H9 (cell line): ENCODE measurements around the gene POC1B. TPM values are rescaled to one million over a fixed set of nuclear protein-coding genes. Genes with fewer than 3 reads are reported as not detected.

Experiments used
- DNase-seq: peaks from one replicate; pipeline ENCODE4 v3.0.0-alpha.2; 2017
- H2AFZ ChIP-seq: one replicate; pipeline ENCODE4 v1.6.1; 2013; ENCODE audit warnings: mild to moderate bottlenecking, low read length, control low read depth, moderate library complexity
- H2AK5ac ChIP-seq: 2 replicates; pipeline ENCODE4 v1.6.1; 2013; ENCODE audit warnings: low read length, control low read depth, mixed read lengths; ENCODE audit not compliant: insufficient read length
- H2BK120ac ChIP-seq: one replicate; pipeline ENCODE4 v1.6.1; 2013; ENCODE audit warnings: low read depth, mild to moderate bottlenecking, low read length, control low read depth, inconsistent platforms; ENCODE audit not compliant: poor library complexity, severe bottlenecking
- H2BK12ac ChIP-seq: 2 replicates; pipeline ENCODE4 v1.6.1; 2013; ENCODE audit warnings: low read length, control low read depth, mixed read lengths, low read depth; ENCODE audit not compliant: insufficient read length
- H2BK15ac ChIP-seq: 2 replicates; pipeline ENCODE4 v1.6.1; 2013; ENCODE audit warnings: low read depth, low read length, control low read depth
- H2BK20ac ChIP-seq: one replicate; pipeline ENCODE4 v1.6.1; 2013; ENCODE audit warnings: low read depth, mild to moderate bottlenecking, low read length, control low read depth, inconsistent platforms; ENCODE audit not compliant: poor library complexity, severe bottlenecking
- H2BK5ac ChIP-seq: 2 replicates; pipeline ENCODE4 v1.6.1; 2013; ENCODE audit warnings: low read length, control low read depth, mixed read lengths; ENCODE audit not compliant: insufficient read length
- H3K14ac ChIP-seq: 2 replicates; pipeline ENCODE4 v1.6.1; 2013; ENCODE audit warnings: low read length, control low read depth; ENCODE audit not compliant: insufficient read depth
- H3K18ac ChIP-seq: 2 replicates; pipeline ENCODE4 v1.6.1; 2013; ENCODE audit warnings: low read depth, mild to moderate bottlenecking, mixed read lengths, low read length, control low read depth; ENCODE audit not compliant: insufficient read length
- H3K23ac ChIP-seq: 2 replicates; pipeline ENCODE4 v1.6.1; 2013; ENCODE audit warnings: low read length, control low read depth, mixed read lengths, low read depth; ENCODE audit not compliant: insufficient read length
- H3K23me2 ChIP-seq: 2 replicates; pipeline ENCODE4 v1.6.1; 2013; ENCODE audit warnings: low read depth, mild to moderate bottlenecking, mixed read lengths, low read length, control low read depth; ENCODE audit not compliant: insufficient read length, poor library complexity, severe bottlenecking
- H3K27ac ChIP-seq: 2 replicates; pipeline ENCODE4 v1.5.1; 2013; ENCODE audit warnings: low read length, control low read depth, mixed read lengths, low read depth; ENCODE audit not compliant: insufficient read length
- H3K27me3 ChIP-seq: 2 replicates; pipeline ENCODE4 v1.6.1; 2013; ENCODE audit warnings: low read length, control low read depth, inconsistent platforms; ENCODE audit not compliant: insufficient read depth
- H3K4ac ChIP-seq: 2 replicates; pipeline ENCODE4 v1.6.1; 2013; ENCODE audit warnings: low read depth, mild to moderate bottlenecking, control low read depth, inconsistent platforms, low read length, moderate library complexity
- H3K4me1 ChIP-seq: 2 replicates; pipeline ENCODE4 v1.6.1; 2013; ENCODE audit warnings: low read length, control low read depth, inconsistent platforms; ENCODE audit not compliant: insufficient read depth
- H3K4me2 ChIP-seq: 2 replicates; pipeline ENCODE4 v1.6.1; 2013; ENCODE audit warnings: low read length, control low read depth, mixed read lengths; ENCODE audit not compliant: insufficient read length, insufficient read depth
- H3K56ac ChIP-seq: 2 replicates; pipeline ENCODE4 v1.6.1; 2013; ENCODE audit warnings: low read depth, mild to moderate bottlenecking, mixed read lengths, low read length, control low read depth; ENCODE audit not compliant: insufficient read length
- H3K79me1 ChIP-seq: 2 replicates; pipeline ENCODE4 v1.6.1; 2013; ENCODE audit warnings: low read depth, mild to moderate bottlenecking, moderate library complexity, low read length, control low read depth, inconsistent platforms; ENCODE audit not compliant: insufficient read depth, poor library complexity, severe bottlenecking
- H3K79me2 ChIP-seq: 2 replicates; pipeline ENCODE4 v1.6.1; 2013; ENCODE audit warnings: low read length, control low read depth, inconsistent platforms; ENCODE audit not compliant: insufficient read depth
- H3K9ac ChIP-seq: 2 replicates; pipeline ENCODE4 v1.6.1; 2013; ENCODE audit warnings: low read length, control low read depth, mixed read lengths; ENCODE audit not compliant: insufficient read length; ENCODE audit errors: extremely low read depth
- H3K9me3 ChIP-seq: one replicate; pipeline ENCODE4 v1.6.1; 2013; ENCODE audit warnings: low read depth, low read length, inconsistent platforms; ENCODE audit not compliant: control insufficient read depth
- H3T11ph ChIP-seq: one replicate; pipeline ENCODE4 v1.6.1; 2013; ENCODE audit warnings: mild to moderate bottlenecking, low read length, control low read depth, inconsistent platforms
- H4K20me1 ChIP-seq: one replicate; pipeline ENCODE4 v1.6.1; 2013; ENCODE audit not compliant: control insufficient read depth, insufficient read length, insufficient read depth
- H4K5ac ChIP-seq: 2 replicates; pipeline ENCODE4 v1.6.1; 2013; ENCODE audit warnings: low read depth, mild to moderate bottlenecking, mixed read lengths, low read length, control low read depth; ENCODE audit not compliant: insufficient read length
- H4K8ac ChIP-seq: replicated peaks from 2 replicates; pipeline ENCODE4 v1.6.1; 2013; ENCODE audit warnings: low read length, control low read depth, mixed read lengths, low read depth; ENCODE audit not compliant: insufficient read length
- H4K91ac ChIP-seq: 2 replicates; pipeline ENCODE4 v1.6.1; 2013; ENCODE audit warnings: low read depth, mild to moderate bottlenecking, moderate library complexity, mixed read lengths, low read length, control low read depth; ENCODE audit not compliant: insufficient read length
- H3K27ac Mint-ChIP-seq, 3 experiments: 2 replicates in 2 of 3; 3 replicates in 1 of 3; pipeline ENCODE4 v1.8.0; 2020 to 2021; ENCODE audit warnings: mixed read lengths in 3 of 3, mild to moderate bottlenecking in 1 of 3, moderate library complexity in 1 of 3
- H3K27me3 Mint-ChIP-seq: 2 replicates; pipeline ENCODE4 v1.8.0; 2021; ENCODE audit warnings: low read depth, mild to moderate bottlenecking, moderate library complexity, mixed read lengths
- H3K36me3 Mint-ChIP-seq, 3 experiments: 2 replicates in 2 of 3; 3 replicates in 1 of 3; pipeline ENCODE4 v1.8.0; 2020 to 2021; ENCODE audit warnings: low read depth in 3 of 3, mixed read lengths in 3 of 3; ENCODE audit not compliant: insufficient read depth in 1 of 3
- H3K4me1 Mint-ChIP-seq, 2 experiments: 2 replicates each; pipeline ENCODE4 v1.8.0; 2020; ENCODE audit warnings: mixed read lengths in 2 of 2
- H3K4me3 Mint-ChIP-seq, 2 experiments: 2 replicates in 1 of 2; 3 replicates in 1 of 2; pipeline ENCODE4 v1.8.0; 2020 to 2021; ENCODE audit warnings: mild to moderate bottlenecking in 2 of 2, mixed read lengths in 2 of 2, moderate library complexity in 1 of 2
- H3K9me3 Mint-ChIP-seq, 2 experiments: 2 replicates in 1 of 2; 3 replicates in 1 of 2; pipeline ENCODE4 v1.8.0; 2020; ENCODE audit warnings: mild to moderate bottlenecking in 2 of 2, mixed read lengths in 2 of 2, moderate library complexity in 1 of 2
- WGBS: extraction: QIAGEN DNeasy Blood & Tissue Kit; methylation state at CpG from one replicate; pipeline ENCODE4 v1.1.7; 2013; ENCODE audit warnings: missing lambda C conversion rate, low lambda C conversion rate, mixed read lengths; ENCODE audit not compliant: insufficient read length; ENCODE audit errors: extremely low coverage; 5-methylcytosine and 5-hydroxymethylcytosine counted together
- total RNA-seq: library from RNA; stranded (reverse); gene quantifications from 2 replicates; pipeline ENCODE4 v1.2.1, GENCODE V29; 2021
- TF ChIP-seq, protein P1 (sequence below): fragments of 200-600 bp; sonication (generic); conservative IDR thresholded peaks from 3 replicates; pipeline ENCODE4 v1.8.0; 2021; ENCODE audit warnings: antibody characterized with exemption, mild to moderate bottlenecking

POC1B gene
- total RNA-seq, 1 experiment from 2014 or later: 12.5 TPM

- H3K79me2 ChIP-seq: no peaks in the 10 kb centered on the region
- Mint-ChIP-seq H3K27ac (no peak overlapping the region), H3K9me3 (no peaks in the 10 kb centered on the region), H3K27me3 (no peaks in the 10 kb centered on the region), H3K4me1 (no peaks in the 10 kb centered on the region), H3K36me3 (no peaks in the 10 kb centered on the region), H3K4me3 (no peak overlapping the region)
- TF ChIP-seq, protein P1, sequence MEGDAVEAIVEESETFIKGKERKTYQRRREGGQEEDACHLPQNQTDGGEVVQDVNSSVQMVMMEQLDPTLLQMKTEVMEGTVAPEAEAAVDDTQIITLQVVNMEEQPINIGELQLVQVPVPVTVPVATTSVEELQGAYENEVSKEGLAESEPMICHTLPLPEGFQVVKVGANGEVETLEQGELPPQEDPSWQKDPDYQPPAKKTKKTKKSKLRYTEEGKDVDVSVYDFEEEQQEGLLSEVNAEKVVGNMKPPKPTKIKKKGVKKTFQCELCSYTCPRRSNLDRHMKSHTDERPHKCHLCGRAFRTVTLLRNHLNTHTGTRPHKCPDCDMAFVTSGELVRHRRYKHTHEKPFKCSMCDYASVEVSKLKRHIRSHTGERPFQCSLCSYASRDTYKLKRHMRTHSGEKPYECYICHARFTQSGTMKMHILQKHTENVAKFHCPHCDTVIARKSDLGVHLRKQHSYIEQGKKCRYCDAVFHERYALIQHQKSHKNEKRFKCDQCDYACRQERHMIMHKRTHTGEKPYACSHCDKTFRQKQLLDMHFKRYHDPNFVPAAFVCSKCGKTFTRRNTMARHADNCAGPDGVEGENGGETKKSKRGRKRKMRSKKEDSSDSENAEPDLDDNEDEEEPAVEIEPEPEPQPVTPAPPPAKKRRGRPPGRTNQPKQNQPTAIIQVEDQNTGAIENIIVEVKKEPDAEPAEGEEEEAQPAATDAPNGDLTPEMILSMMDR: no peak
- H3T11ph ChIP-seq: no peak overlapping the region
- H2AFZ ChIP-seq: no peak overlapping the region
- H2BK120ac ChIP-seq: no peak overlapping the region
- H2BK5ac ChIP-seq: no peak overlapping the region
- no peak overlapping the region for H3K14ac ChIP-seq
- H3K4me1 ChIP-seq: no peaks in the 10 kb centered on the region
- H3K9me3 ChIP-seq: no peaks in the 10 kb centered on the region
- no peak overlapping the region for H4K91ac ChIP-seq
- WGBS: no CpG with 5 or more reads among the region's 1 CpG
- no peak overlapping the region for H4K8ac ChIP-seq
- no peak overlapping the region for H2BK12ac ChIP-seq
- no peak overlapping the region for H3K23ac ChIP-seq
- no peak overlapping the region for H2BK15ac ChIP-seq
- H3K56ac ChIP-seq: no peak overlapping the region
- no peak overlapping the region for H4K5ac ChIP-seq
- H3K9ac ChIP-seq: no peak overlapping the region
- no peak overlapping the region for H3K18ac ChIP-seq
- no peak for DNase-seq
- no peaks in the 10 kb centered on the region for H4K20me1 ChIP-seq
- H3K4me2 ChIP-seq: no peak overlapping the region
- no peak overlapping the region for H2BK20ac ChIP-seq
- no peaks in the 10 kb centered on the region for H3K27me3 ChIP-seq
- no peak overlapping the region for H2AK5ac ChIP-seq
- no peak overlapping the region for H3K27ac ChIP-seq
- no peak overlapping the region for H3K4ac ChIP-seq
- no peaks in the 10 kb centered on the region for H3K79me1 ChIP-seq
- H3K23me2 ChIP-seq: no peaks in the 10 kb centered on the region
Observed at GRCh38 chr12:89468017-89468416, 57.8 kb downstream of the POC1B start.
